Measurements from ENCODE around the gene RNF144B.

The RNF144B gene

DNA sequence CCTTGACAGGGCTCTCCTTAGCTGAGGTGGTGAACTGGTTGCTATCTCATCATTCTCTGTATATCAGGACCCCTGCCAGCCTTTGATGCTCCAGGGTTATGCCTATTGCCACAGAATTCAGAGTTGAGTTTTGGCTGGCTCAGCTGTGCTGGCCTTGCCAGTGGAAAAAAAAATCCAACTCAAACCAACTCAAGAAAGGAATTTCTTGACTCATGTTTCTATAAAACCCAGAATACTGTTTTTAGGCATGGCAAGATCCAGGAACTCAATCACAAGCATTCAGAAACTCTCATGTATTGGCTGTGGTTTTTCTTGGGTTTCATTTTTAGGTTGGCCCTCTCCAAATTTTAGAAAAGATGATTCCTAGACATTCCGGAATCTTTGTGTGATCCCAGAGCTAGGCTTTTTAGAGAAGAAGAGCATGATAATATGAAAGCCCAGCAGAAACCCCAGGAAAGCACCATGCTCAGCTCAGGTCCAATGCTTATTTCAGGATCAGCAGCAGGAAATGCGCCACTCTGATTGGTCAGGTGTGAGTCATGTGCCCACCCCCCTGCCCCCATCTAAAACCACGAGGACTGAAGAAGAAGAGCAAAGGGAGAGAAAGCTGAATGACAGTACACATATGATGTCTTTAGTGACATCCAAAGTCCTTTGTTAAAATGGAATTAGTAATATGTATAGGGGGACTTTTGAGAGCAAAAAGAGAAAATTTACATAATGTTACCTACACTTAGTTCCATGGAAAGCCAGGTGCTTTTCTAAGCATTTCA, 122.9 kb downstream of the RNF144B start:
- Histone ChIP-seq H3K27me3 (ENCODE audit: control insufficient read depth, low read length) (no peaks in the 10 kb centered on the region), H3F3A (ENCODE audit: control insufficient read depth, insufficient read depth) (no peaks in the 10 kb centered on the region), H3K79me2 (ENCODE audit: control insufficient read depth, low read length) (no peaks in the 10 kb centered on the region), H4K20me1 (ENCODE audit: control insufficient read depth, insufficient read depth, low read depth, low read length) (no peaks in the 10 kb centered on the region), H3K27ac (ENCODE audit: low read depth, low read length) (no peak overlapping the region), H3K9me3 (ENCODE audit: control insufficient read depth, insufficient read depth, low read length) (no peaks in the 10 kb centered on the region), H3K4me2 (ENCODE audit: low read length) (no peak overlapping the region), H3K4me1 (ENCODE audit: control insufficient read depth, low read length) (peaks cover 15% of the 10 kb centered on the region), H3K36me3 (ENCODE audit: control insufficient read depth, low read length) (no peaks in the 10 kb centered on the region), H3K4me3 (ENCODE audit: low read length) (no peak overlapping the region), H3K9me2 (replicated peaks; ENCODE audit: control insufficient read depth, low read length) (no peaks in the 10 kb centered on the region; the same call in 1 of the 2 replicates)
- TF ChIP-seq EZH2phosphoT487 (IDR thresholded peaks at IDR 0.05; ENCODE audit: borderline replicate concordance, low read length): no peak
- TF ChIP-seq, protein P1, sequence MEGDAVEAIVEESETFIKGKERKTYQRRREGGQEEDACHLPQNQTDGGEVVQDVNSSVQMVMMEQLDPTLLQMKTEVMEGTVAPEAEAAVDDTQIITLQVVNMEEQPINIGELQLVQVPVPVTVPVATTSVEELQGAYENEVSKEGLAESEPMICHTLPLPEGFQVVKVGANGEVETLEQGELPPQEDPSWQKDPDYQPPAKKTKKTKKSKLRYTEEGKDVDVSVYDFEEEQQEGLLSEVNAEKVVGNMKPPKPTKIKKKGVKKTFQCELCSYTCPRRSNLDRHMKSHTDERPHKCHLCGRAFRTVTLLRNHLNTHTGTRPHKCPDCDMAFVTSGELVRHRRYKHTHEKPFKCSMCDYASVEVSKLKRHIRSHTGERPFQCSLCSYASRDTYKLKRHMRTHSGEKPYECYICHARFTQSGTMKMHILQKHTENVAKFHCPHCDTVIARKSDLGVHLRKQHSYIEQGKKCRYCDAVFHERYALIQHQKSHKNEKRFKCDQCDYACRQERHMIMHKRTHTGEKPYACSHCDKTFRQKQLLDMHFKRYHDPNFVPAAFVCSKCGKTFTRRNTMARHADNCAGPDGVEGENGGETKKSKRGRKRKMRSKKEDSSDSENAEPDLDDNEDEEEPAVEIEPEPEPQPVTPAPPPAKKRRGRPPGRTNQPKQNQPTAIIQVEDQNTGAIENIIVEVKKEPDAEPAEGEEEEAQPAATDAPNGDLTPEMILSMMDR (IDR thresholded peaks at IDR 0.05; ENCODE audit: low read depth, low read length, poor library complexity, severe bottlenecking): no peak

DNA sequence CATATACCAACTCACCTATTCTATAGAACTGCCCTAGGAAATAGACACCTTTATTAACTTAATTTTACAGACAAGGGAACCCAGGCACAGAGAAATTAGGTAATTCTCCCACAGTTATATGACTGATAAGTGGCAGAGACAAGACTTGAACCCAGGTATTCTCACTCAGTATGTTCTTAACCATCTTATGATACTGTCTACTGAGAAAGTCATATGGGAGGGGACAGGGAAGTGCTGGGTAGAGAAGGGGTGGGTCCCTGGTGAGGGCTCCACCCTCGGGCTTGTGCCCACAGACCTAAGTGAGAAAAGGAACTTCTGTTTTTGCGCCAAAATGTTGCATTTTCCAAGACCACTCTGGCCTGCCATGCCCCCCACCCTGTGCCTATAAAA, 123.5 kb downstream of the RNF144B start:
- no peak for TF ChIP-seq EZH2phosphoT487 (IDR thresholded peaks at IDR 0.05; ENCODE audit: borderline replicate concordance, low read length)
- TF ChIP-seq, protein P1 (IDR thresholded peaks at IDR 0.05; ENCODE audit: low read depth, low read length, poor library complexity, severe bottlenecking): no peak
- Histone ChIP-seq H3K4me1 (ENCODE audit: control insufficient read depth, low read length) (peaks cover 13% of the 10 kb centered on the region), H3K4me2 (ENCODE audit: low read length) (no peak overlapping the region), H3F3A (ENCODE audit: control insufficient read depth, insufficient read depth) (no peaks in the 10 kb centered on the region), H3K9me3 (ENCODE audit: control insufficient read depth, insufficient read depth, low read length) (no peaks in the 10 kb centered on the region), H3K27me3 (ENCODE audit: control insufficient read depth, low read length) (peaks cover 4% of the 10 kb centered on the region), H3K79me2 (ENCODE audit: control insufficient read depth, low read length) (no peaks in the 10 kb centered on the region), H4K20me1 (ENCODE audit: control insufficient read depth, insufficient read depth, low read depth, low read length) (no peaks in the 10 kb centered on the region), H3K4me3 (ENCODE audit: low read length) (no peak overlapping the region), H3K36me3 (ENCODE audit: control insufficient read depth, low read length) (no peaks in the 10 kb centered on the region), H3K27ac (ENCODE audit: low read depth, low read length) (no peak overlapping the region), H3K9me2 (replicated peaks; ENCODE audit: control insufficient read depth, low read length) (no peaks in the 10 kb centered on the region; the same call in 1 of the 2 replicates)

DNA sequence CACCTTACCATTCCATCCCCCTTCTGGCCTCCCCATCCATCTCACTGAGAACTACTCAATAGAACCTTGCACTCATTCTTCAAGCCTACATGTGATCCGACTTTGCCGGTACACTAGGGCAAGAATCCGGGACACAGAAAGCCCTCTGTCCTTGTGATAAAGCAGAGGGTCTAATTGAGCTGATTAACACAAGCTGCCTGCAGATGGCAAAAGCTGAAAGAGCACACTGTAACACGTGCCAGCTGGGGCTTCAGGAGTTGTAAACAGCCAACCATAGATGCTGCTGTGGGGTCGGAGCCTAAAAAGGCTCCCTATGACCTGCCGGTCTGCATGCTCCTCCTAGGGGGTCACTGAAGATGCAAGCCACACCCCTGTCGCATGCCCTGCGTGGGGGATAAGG, 124.1 kb downstream of the RNF144B start:
- Histone ChIP-seq H3K27me3 (ENCODE audit: control insufficient read depth, low read length) (peaks cover 7% of the 10 kb centered on the region), H4K20me1 (ENCODE audit: control insufficient read depth, insufficient read depth, low read depth, low read length) (no peaks in the 10 kb centered on the region), H3K4me1 (ENCODE audit: control insufficient read depth, low read length) (peaks cover 8% of the 10 kb centered on the region), H3K36me3 (ENCODE audit: control insufficient read depth, low read length) (no peaks in the 10 kb centered on the region), H3K79me2 (ENCODE audit: control insufficient read depth, low read length) (no peaks in the 10 kb centered on the region), H3K9me3 (ENCODE audit: control insufficient read depth, insufficient read depth, low read length) (no peaks in the 10 kb centered on the region), H3K4me3 (ENCODE audit: low read length) (no peak overlapping the region), H3K9me2 (replicated peaks; ENCODE audit: control insufficient read depth, low read length) (no peaks in the 10 kb centered on the region; the same call in 1 of the 2 replicates), H3F3A (ENCODE audit: control insufficient read depth, insufficient read depth) (no peaks in the 10 kb centered on the region), H3K27ac (ENCODE audit: low read depth, low read length) (no peak overlapping the region), H3K4me2 (ENCODE audit: low read length) (no peak overlapping the region)
- TF ChIP-seq EZH2phosphoT487 (IDR thresholded peaks at IDR 0.05; ENCODE audit: borderline replicate concordance, low read length): no peak
- TF ChIP-seq, protein P1 (IDR thresholded peaks at IDR 0.05; ENCODE audit: low read depth, low read length, poor library complexity, severe bottlenecking): no peak
